Measurements from ENCODE around the gene BMI1. TPM values are rescaled to one million over a fixed set of nuclear protein-coding genes. Genes with fewer than 3 reads are reported as not detected.

Gene BMI1
- total RNA-seq, 1 experiment from 2014 or later, result 6.8 TPM

DNA sequence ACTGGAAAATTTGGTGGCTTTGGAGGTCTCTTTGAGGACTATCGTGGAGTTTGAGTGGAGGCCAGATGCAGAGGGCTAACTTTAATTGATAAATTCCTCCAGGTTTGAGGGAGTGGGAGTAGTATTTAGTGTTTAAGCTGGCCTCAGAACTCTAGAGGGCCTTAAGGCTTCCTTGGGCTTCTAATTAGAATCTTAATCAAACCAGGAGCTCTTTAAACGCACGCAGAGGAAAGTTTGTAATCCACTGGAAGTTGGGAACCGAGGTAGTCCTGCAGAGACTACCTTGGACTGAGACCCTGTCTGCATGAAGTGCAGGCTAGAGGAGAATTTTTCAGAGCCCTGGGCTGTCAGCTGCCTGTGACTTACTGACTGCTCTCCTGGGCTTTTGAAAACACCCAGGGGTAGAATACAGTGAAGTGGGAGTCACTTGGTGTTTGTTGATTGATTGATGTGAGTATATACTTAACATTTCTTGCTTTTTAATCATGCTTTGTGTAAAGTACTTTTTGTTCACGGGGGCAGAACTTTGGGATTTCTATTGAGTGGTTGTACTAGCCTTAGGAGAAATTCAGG lies 30.3 kb downstream of the BMI1 start:
- H4K5ac ChIP-seq (ENCODE audit: insufficient read length, low read depth, low read length), result no peak overlapping the region
- H4K20me1 ChIP-seq (ENCODE audit: control insufficient read depth, insufficient read depth, insufficient read length), result no peaks in the 10 kb centered on the region
- H3K4me2 ChIP-seq (ENCODE audit: insufficient read depth, insufficient read length, low read length), result no peak overlapping the region
- no peak overlapping the region for H2BK120ac ChIP-seq (ENCODE audit: low read depth, low read length, poor library complexity, severe bottlenecking)
- H3K23ac ChIP-seq (ENCODE audit: insufficient read length, low read depth, low read length), result no peak overlapping the region
- H3K18ac ChIP-seq (ENCODE audit: insufficient read length, low read depth, low read length), result no peak overlapping the region
- TF ChIP-seq CTCF (conservative IDR thresholded peaks at IDR 0.05), result no peak
- no peak overlapping the region for H3T11ph ChIP-seq (ENCODE audit: low read length)
- no peaks in the 10 kb centered on the region for H3K79me1 ChIP-seq (ENCODE audit: insufficient read depth, low read depth, low read length, poor library complexity, severe bottlenecking)
- H3K4me1 ChIP-seq (ENCODE audit: insufficient read depth, low read length), result no peaks in the 10 kb centered on the region
- no peak overlapping the region for H2BK12ac ChIP-seq (ENCODE audit: insufficient read length, low read depth, low read length)
- no peak overlapping the region for H3K27ac ChIP-seq (ENCODE audit: insufficient read length, low read depth, low read length)
- H4K8ac ChIP-seq (replicated peaks; ENCODE audit: insufficient read length, low read depth, low read length), result no peak overlapping the region
- no peak overlapping the region for H3K56ac ChIP-seq (ENCODE audit: insufficient read length, low read depth, low read length)
- no peak overlapping the region for H4K91ac ChIP-seq (ENCODE audit: insufficient read length, low read depth, low read length)
- Mint-ChIP-seq H3K4me1 (peaks cover 0 to 6% of the 10 kb centered on the region in 2 experiments; a peak in 1 of 4 replicates), H3K4me3 (no peak overlapping the region), H3K9me3 (peaks cover 0 to 2% of the 10 kb centered on the region in 2 experiments; a peak in 1 of 5 replicates), H3K27me3 (ENCODE audit: low read depth) (peaks cover 57% of the 10 kb centered on the region), H3K36me3 (ENCODE audit: insufficient read depth in 1 of 3, low read depth in 3 of 3) (no peaks in the 10 kb centered on the region), H3K27ac (no peak overlapping the region)
- H2AK5ac ChIP-seq (ENCODE audit: insufficient read length, low read length), result no peak overlapping the region
- no peak overlapping the region for H2BK20ac ChIP-seq (ENCODE audit: low read depth, low read length, poor library complexity, severe bottlenecking)
- no peak overlapping the region for H3K9ac ChIP-seq (ENCODE audit: extremely low read depth, insufficient read length, low read length)
- H3K79me2 ChIP-seq (ENCODE audit: insufficient read depth, low read length), result no peaks in the 10 kb centered on the region
- no peaks in the 10 kb centered on the region for H3K23me2 ChIP-seq (ENCODE audit: insufficient read length, low read depth, low read length, poor library complexity, severe bottlenecking)
- H3K14ac ChIP-seq (ENCODE audit: insufficient read depth, low read length), result no peak overlapping the region
- no CpG with 5 or more reads among the region's 5 CpGs for WGBS (ENCODE audit: extremely low coverage, insufficient read length, low lambda C conversion rate)
- DNase-seq, result no peak
- H3K4ac ChIP-seq (ENCODE audit: low read depth, low read length), result no peak overlapping the region
- H2AFZ ChIP-seq (ENCODE audit: low read length), result no peak overlapping the region
- H2BK5ac ChIP-seq (ENCODE audit: insufficient read length, low read length), result no peak overlapping the region
- peaks cover 6% of the 10 kb centered on the region; the same call in 1 of the 2 replicates for H3K27me3 ChIP-seq (ENCODE audit: insufficient read depth, low read length)
- no peaks in the 10 kb centered on the region for H3K9me3 ChIP-seq (ENCODE audit: control insufficient read depth, low read depth, low read length)
- no peak overlapping the region for H2BK15ac ChIP-seq (ENCODE audit: low read depth, low read length)
